Cardiac fibroblast (primary cell): Measurements from ENCODE around the gene DNAH6.

Experiments used
- DNase-seq, 2 donors: peaks; one replicate each; pipeline versions ENCODE4 v3.0.0 to v3.0.0-alpha.2; 2010; ENCODE audit warnings: low read depth in 2 of 2
- H3K4me3 ChIP-seq, 2 donors: replicated peaks in 1 of 2; 1 replicate in 1 of 2; 2 replicates in 1 of 2; pipeline ENCODE4 v1.5.1; 2011; ENCODE audit warnings: low read depth in 2 of 2, low read length in 2 of 2, mild to moderate bottlenecking in 2 of 2, moderate library complexity in 1 of 2
- TF ChIP-seq, protein P1 (sequence below): IDR thresholded peaks from one replicate; pipeline ENCODE4 v1.5.1; 2011; ENCODE audit warnings: low read depth, mild to moderate bottlenecking, low read length, inconsistent platforms

Gene DNAH6

GRCh38 chr2:84491741-84492140 lies 24.6 kb upstream of the DNAH6 start:
- no peak overlapping the region for H3K4me3 ChIP-seq
- TF ChIP-seq, protein P1, sequence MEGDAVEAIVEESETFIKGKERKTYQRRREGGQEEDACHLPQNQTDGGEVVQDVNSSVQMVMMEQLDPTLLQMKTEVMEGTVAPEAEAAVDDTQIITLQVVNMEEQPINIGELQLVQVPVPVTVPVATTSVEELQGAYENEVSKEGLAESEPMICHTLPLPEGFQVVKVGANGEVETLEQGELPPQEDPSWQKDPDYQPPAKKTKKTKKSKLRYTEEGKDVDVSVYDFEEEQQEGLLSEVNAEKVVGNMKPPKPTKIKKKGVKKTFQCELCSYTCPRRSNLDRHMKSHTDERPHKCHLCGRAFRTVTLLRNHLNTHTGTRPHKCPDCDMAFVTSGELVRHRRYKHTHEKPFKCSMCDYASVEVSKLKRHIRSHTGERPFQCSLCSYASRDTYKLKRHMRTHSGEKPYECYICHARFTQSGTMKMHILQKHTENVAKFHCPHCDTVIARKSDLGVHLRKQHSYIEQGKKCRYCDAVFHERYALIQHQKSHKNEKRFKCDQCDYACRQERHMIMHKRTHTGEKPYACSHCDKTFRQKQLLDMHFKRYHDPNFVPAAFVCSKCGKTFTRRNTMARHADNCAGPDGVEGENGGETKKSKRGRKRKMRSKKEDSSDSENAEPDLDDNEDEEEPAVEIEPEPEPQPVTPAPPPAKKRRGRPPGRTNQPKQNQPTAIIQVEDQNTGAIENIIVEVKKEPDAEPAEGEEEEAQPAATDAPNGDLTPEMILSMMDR: no peak
- DNase-seq: no peak

- TF ChIP-seq, protein P1: no peak
- DNase-seq: no peak
- no peak overlapping the region for H3K4me3 ChIP-seq
These were observed 23.7 kb upstream of the DNAH6 start for GRCh38 chr2:84492571-84492970.

- TF ChIP-seq, protein P1: no peak
- DNase-seq: peak; percentile 88 to 92
- no peak overlapping the region for H3K4me3 ChIP-seq
These were observed 22.8 kb upstream of the DNAH6 start for GRCh38 chr2:84493514-84493913.

GRCh38 chr2:84494070-84494469 lies 22.2 kb upstream of the DNAH6 start:
- TF ChIP-seq, protein P1: no peak
- DNase-seq: peak in 1 of 2 donors; percentile 74
- H3K4me3 ChIP-seq: no peak overlapping the region

DNA sequence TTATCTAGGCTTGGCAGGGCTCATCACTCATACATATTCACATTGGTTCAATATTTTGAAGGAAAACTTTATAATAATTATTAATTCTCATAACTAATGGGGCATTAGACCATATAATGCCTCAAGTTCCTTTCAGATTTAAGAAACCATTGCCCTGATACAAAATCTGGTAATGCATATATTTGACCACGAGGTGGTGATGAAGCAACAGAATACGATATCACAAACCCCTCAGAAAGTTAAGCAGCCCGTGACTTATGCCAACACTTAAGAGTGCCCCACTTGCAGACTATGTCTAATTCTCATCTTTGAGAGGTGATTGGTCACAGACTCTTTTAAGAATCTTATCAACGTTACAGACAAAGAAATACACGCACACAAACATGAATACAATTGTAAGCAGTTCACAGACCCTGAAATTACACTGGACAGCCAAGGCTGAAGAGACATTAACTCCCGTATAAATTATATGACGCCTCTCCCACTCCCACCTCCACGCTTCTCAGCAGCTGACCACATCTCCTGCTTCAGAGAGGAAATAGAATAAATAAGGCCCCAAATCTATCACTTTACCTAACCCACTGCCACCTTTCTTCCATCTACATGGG lies 20.7 kb upstream of the DNAH6 start:
- no peak overlapping the region for H3K4me3 ChIP-seq
- TF ChIP-seq, protein P1: peak; percentile 61
- DNase-seq: peak; percentile 83 to 85

DNA sequence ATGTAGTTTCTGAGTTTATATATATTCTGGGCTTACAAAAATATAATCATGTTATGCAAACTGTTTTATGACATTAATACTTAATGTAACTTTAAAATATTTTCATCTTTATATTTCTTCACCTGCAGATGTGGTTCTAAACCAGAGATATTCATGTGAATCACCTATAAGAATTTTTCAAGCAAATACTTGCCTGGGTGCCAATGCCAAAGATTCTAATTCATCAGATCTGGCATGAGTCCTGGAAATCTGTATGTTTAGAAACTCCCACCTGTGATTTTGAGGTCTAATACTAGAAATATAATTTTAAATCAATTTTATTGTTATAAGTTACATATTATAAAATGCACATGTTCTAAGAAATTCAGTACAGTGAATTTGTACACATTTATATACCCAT lies 19.9 kb upstream of the DNAH6 start:
- TF ChIP-seq, protein P1: no peak
- H3K4me3 ChIP-seq: no peak overlapping the region
- no peak for DNase-seq

GRCh38 chr2:84497285-84497684 lies 19.0 kb upstream of the DNAH6 start:
- TF ChIP-seq, protein P1: no peak
- DNase-seq: no peak
- H3K4me3 ChIP-seq: no peak overlapping the region
